ENCODE results near the gene PTGER4.
"Not testable (repeated sequence)": the region's sequence is repeated elsewhere in the genome, so short reads cannot be mapped to it uniquely, and the experiment has no call there.

The PTGER4 gene

DNA sequence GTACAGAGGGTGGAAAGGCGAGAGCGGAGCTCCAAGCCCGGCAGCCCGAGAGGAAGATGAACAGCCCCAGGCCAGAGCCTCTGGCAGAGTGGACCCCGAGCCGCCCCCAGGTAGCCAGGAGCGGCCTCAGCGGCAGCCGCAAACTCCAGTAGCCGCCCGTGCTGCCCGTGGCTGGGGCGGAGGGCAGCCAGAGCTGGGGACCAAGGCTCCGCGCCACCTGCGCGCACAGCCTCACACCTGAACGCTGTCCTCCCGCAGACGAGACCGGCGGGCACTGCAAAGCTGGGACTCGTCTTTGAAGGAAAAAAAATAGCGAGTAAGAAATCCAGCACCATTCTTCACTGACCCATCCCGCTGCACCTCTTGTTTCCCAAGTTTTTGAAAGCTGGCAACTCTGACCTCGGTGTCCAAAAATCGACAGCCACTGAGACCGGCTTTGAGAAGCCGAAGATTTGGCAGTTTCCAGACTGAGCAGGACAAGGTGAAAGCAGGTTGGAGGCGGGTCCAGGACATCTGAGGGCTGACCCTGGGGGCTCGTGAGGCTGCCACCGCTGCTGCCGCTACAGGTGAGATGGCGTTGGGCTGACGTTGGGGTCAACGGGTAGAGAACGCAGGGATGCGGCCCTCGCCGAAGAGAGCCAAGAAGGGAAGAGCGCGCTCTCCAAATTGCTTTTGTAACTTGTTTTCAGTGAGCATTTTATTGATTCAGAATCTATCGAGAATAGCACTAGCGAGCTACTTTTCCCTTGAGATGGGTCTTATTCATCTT, at the start of gene PTGER4:
TSS of gene PTGER4 (plus strand) at position 3 of the 769 bp plus-strand sequence. CDS start 1,079 bp downstream, outside the sequence.
- DNase-seq: no peak

DNA sequence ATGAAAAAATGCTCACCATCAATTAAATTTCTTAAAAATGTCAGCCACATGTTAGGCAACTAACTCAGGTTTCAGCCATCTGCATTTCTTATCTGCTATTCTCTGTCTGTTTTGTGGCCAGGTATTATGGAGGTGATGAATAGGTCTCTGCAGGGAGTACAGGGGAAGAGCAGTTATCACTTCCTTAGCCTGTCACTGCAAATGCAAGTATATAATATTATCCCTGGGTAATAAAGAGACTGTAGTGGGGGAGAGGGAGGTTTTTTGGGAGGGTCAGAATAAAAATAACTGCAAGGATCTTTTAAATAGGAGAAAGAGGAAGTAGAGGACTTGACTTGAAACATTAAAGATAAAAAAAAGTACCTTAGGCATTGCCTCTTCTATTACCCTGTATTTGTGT, 49.6 kb upstream of the PTGER4 start:
- DNase-seq: no peak

DNA sequence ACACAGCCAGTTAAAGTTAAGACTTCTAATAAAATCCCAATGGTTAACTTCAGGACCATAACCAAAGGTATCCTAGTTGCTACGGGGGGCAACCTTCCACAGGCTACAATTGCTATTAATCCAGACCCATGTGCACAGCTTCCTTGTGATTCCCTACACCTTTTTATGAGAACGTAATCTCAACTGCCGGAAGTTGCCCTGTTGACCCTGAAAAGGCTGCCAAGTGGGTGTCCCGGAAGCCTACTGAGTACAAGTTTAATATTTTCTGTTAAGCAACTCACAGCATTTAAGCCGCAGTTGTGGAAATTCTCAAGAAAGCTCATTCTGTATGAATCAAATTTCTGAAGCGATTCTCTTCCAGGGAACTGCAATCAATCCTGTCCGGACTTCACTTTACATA, 48.5 kb upstream of the PTGER4 start:
- DNase-seq: no peak

DNA sequence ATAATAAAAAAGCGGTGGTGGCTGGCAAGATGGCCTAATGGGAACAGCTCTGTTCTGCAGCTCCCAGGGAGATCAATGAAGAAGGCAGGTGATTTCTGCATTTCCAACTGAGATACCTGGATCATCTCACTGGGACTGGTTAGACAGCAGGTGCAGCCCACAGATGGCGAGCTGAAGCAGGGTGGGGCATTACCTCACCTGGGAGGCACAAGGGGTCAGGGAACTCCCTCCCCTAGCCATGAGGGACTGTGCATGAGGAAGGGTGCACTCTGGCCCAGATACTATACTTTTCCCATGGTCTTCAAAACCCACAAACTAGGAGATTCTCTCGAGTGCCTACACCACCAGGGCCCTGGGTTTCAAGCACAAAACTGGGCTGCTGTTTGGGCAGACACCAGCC, 45.6 kb upstream of the PTGER4 start:
- no peak for DNase-seq

DNA sequence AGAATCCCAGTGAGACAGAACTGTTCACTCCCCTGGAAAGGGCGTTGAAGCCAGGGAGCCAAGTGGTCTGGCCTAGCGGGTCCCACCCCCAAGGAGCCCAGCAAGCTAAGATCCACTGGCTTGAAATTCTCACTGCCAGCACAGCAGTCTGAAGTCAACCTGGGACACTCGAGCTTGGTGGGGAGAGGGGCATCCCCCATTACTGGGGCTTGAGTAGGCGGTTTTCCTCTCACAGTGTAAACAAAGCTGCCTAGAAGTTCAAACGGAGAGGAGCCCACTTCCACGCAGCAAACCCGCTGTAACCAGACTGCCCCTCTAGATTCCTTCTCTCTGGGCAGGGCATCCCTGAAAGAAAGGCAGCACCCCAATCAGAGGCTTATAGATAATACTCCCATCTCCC, 45.1 kb upstream of the PTGER4 start:
- DNase-seq: no peak

DNA sequence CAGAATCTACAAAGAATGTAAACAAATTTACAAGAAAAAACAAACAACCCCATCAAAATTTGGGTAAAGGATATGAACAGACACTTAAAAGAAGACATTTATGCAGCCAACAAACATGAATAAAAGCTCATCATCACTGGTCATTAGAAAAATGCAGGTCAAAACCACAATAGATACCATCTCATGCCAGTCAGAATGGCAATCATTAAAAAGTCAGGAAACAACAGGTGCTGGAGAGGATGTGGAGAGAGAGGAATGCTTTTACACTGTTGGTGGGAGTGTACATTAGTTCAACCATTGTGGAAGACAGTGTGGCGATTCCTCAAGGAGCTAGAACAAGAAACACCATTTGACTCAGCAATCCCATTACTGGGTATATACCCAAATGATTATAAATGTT, 40.2 kb upstream of the PTGER4 start:
- DNase-seq: not testable (repeated sequence)

DNA sequence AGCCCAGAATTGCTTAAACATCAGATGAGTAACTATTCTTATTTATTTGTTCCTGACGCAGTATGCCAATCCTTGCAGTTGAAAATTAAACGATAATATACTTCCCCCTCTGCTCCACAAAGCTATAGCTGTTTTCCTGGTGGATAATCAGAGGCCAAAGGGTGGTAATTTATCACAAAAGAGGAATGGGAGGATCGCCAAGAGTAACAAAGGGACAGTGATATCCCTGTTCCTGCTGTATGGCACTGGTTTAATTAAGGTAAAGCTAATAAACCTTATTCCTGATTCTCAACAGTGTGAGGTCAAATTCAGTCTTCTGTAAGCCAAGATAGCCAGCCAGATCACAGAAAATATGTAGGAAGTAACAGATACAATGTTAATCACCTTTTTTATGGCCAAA, 33.4 kb upstream of the PTGER4 start:
- no peak for DNase-seq

DNA sequence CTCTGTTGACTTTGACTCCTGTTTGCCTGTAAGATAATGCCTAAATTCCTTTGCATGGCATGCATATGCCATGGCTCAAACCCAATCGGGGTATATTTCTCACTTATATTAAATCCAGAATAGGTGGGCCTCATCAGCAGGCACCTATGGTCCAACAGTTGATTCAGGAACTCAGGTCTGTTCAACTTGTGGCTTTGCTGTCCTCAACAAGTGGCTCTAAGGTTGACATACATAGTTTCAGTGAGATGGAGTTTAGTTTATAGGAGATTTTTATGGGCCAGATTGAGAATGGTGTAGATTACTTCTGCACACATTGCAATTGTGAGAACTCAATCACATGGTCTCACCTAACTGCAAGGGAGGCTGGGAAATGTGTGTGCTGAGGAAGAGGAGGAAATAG, 31.6 kb upstream of the PTGER4 start:
- no peak for DNase-seq

DNA sequence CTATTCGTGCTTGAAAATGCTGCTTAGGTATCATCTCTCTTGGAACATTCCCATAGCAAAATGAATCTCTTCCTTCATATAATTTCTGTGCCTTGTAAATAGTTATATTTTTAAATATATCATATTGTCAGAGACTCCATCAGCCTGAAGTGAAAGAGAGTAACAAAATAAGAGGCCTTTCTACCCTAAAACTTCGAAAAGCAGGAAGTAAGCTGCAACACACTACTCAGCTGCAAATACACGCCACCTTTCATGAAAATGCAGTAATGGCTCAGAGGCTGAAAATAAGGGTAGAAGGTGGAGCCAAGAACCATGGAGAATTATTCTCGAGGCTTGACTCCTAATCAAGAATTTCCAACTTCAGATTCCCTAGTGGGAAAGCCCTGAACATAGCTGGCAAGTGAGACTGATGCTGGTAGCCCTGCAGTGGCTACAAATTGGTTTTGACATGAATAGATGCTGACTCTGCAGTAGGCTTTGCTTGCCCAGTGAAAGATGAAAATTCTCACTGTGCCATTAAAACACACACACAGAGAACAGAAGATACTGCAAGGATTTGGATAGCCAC, 30.2 kb upstream of the PTGER4 start:
- DNase-seq: no peak

DNA sequence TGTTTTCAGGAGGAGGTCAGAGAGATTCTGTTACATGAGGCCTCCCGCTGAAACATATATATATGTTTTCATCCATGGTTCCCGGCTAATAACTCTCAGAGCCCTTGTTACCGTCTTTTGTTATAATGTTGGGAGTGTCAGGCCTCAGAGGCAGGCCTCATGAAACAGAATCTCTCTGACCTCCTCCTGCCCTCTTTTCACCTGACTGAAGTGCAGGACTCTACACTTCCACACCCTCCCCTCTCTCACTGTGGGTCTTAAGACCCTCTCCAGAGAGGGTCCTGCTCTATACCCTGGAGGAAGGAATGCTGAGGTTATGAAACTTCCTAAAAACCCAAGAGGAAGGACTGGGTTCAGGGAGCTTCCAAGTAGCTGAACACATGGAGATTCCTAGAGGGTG, 28.5 kb upstream of the PTGER4 start:
- DNase-seq: no peak

DNA sequence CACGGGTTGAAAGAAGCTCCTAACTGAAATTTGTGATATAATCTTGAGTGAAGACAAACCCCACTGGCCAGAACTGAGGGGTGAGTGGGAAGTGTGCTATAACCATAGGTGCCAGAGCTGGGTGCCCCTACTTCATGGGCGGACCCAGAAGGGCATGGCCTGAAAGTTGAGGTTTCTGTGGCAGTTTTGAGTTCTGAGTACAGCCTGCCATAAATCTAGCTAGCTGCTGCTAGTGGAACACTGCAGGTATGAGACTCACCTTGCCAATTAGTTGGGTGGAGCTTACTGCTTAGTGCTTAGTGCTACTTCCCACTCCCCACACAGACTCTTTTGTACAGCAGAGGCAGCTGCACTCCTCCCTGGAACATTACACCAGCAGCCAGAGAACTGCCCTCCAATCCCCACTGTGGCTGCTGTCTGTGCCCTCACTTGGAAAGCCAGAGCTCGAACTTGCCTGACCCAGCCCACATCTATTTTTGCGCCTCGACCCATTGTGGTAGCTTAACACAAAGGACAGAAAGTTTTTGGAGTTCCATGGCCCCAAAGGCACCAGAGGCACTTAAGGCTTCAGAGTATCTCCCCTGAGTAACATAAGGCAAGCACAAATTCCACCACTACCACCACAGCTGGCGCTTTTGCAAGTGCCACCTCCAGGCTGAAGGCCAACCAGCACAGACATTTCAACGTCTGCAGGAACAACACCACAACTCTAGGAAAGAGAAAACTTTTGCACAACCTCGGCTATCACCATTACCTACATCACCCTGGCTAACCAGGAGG, 27.1 kb upstream of the PTGER4 start:
- DNase-seq: no peak

DNA sequence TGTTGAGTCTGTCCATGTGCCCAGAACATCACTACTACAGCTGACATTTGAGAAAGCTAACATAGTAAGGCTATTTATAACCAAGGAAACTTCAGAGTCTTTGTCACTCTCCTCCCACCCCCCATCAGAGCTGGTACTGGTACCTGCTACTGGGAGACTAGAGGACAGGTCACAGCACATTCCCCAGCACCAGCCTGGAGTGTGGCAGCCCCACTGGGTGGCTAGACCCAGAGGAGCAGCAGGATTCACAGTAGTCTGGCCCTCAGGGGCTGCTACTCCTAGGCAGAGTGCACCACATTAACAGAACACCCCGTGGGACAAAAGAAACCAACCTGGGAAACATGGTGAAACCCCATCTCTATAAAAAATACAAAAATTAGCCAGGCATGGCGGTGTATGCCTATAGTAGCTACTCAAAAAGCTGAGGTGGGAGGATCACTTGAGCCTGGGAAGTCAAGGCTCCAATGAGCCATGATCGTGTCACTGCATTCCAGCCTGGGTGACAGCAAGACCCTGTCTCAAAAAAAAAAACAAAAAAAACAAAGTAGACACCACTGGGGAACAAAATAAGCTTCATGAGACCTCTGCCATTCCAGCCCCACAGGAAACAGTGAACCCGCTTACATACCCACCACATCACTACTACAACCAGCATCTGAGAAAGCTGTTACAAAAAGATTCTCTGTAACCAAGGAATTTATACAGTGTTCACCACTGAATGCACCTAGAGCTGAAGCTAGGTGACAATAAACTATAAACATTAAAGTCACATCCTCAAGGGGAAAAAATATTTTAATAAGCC, 26.3 kb upstream of the PTGER4 start:
- DNase-seq: no peak

DNA sequence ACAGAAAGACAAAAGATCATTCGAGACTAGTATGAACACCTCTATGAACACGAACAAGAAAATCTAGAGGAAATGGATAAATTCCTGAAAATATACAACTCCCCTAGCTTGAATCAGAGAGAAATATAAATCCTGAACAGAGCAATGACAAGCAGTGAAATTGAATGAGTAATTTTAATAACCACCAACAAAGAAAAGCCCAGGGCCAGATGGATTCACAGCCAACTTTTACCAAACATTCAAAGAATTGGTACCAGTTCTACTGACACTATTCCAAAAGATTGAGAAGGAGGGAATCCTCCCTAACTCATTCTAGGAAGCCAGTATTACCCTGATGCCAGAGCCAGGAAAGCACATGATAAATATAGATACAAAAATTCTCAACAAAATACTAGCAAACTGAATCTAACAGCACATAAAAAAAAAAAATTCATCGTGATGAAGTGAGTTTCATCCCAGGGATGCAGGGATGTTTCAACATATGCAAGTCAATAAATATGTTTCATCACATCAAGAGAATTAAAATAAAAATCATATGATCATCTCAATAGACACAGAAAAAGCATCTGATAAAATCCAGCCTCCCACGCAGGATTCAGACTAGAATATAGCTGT, 25.2 kb upstream of the PTGER4 start:
- DNase-seq: no peak

DNA sequence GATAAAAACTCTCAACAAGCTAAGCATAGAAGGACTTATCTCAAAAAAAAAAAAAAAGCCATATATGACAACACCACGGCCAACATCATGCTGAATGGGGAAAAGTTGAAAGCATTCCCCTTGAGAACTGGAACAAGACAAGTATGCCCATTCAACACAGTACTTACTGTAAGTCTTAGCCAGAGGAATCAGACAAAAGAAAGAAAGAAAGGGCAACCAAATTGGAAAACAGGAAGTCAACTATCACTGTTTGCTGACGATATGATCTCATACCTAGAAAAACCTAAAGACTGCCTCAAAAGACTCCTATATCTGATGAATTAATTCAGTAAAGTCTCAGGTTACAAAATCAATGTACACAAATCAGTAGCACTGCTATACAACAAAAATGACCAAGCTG, 24.6 kb upstream of the PTGER4 start:
- no peak for DNase-seq

DNA sequence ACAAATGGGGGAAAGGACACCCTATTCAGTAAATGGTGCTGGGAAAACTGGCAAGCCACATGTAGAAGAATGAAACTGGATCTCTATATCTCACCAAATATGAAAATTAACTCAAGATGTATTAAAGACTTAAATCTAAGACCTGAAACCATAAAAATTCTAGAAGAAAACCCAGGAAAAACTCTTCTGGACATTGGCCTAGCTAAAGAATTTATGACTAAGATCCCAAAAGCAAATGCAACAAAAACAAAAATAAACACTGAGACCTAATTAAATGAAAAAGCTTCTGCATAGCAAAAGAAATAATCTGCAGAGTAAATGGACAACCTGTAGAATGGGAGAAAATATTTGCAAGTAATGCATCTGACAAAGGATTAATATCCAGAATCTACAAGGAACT, 23.6 kb upstream of the PTGER4 start:
- DNase-seq: not testable (repeated sequence)

DNA sequence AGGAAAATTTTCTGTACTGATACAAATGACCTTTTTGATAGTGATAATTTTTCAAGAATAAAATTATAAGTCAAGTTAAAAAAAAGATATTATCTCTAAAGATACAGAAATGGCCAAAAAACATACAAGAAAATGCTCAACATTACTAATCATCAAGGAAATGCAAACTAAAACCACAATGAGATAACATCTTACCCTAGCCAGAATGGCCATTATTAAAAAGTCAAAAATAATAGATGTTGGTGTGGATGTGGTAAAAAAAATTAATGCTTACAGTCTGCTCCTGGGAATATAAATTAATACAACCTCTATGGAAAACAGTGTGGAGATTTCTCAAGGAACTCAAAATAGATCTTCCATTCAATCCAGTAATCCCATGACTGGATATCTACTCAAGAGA, 22.9 kb upstream of the PTGER4 start:
- no peak for DNase-seq

DNA sequence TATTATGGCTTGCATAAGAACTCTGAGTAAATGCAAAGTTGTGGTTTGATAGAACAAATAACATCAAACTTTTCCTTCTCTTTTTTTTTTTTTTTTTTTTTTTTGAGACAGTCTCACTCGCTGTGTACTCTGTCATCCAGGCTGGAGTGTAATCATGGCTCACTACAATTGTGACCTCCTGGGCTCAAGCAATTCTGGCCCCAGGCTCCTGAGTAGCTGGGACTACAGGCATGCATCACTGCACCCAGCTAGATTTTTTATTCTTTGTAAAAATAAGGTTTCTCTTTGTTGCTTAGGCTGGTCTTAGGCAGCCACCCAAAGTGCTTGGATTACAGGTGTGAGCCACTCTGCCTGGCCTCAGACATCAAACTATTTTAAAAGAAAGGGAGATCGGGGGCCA, 19.0 kb upstream of the PTGER4 start:
- DNase-seq: no peak

DNA sequence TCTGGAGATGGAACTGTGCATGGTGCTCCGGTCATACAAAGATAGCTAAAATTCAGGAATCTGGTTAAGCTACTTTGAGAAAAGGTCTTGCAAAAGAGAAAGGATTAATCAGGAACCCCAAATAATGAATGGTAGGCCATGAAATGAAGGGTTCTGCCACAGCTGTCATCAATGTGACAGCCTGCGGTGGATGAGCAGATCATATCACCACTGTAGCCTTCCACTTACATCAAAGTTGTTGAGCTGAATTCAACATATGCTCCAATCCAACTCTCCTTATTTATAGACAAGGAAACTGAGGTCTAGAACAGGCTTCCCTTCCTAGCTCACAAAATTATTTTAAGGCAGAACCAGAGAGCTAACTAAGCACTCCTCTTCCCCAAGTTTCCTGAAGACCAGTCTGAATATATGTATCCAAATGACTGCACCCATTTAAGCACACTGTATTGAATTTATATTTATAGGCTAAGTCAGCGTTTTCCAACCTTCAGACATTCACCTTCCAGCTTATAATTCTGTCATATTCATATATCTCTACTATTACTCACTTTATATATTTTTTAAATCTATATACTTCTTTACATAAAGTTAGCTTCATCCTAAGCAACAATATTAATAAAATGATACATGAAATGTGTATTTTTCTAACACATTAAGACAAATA, 13.9 kb upstream of the PTGER4 start:
- DNase-seq: no peak

DNA sequence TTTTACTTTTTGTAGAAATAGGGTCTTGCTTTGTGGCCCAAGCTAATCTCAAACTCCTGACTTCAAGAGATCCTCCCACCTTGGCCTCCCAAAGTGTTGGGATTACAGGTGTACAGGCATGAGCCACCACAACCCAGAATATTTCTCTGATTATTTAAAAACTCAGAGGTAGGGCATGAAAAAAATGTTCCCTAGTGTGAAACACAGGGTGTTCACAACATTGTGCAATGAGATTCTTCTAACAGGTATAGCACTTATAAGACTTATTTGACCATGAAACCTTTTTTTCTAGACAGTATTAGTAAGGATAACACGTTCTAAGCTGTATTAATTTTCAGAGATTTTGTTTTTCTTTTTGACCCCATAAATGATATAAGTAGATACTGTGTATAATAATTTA, 13.1 kb upstream of the PTGER4 start:
- no peak for DNase-seq

DNA sequence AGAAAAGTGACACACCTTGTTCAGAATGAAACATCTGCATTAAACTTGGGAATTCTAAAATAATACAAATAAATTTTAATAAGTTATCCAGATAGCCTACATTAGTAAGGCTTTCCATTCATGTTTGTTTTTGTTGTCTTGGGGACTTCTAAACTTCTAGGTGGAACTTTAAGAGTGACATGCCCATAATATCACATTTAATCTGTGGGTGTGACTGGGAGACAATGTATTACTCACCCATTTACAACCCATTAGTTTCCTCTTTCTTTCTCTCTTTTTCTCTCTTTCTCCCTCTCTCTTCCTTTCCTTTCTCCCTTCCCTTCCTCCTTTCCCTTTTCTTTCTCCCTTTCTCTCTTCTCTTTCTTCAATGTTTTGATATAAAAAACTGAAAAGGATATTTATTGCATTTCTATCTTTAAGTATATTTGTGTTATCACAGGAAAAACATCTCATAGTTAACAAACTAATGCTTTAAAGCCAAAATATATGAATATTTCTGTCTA, 12.5 kb upstream of the PTGER4 start:
- no peak for DNase-seq

DNA sequence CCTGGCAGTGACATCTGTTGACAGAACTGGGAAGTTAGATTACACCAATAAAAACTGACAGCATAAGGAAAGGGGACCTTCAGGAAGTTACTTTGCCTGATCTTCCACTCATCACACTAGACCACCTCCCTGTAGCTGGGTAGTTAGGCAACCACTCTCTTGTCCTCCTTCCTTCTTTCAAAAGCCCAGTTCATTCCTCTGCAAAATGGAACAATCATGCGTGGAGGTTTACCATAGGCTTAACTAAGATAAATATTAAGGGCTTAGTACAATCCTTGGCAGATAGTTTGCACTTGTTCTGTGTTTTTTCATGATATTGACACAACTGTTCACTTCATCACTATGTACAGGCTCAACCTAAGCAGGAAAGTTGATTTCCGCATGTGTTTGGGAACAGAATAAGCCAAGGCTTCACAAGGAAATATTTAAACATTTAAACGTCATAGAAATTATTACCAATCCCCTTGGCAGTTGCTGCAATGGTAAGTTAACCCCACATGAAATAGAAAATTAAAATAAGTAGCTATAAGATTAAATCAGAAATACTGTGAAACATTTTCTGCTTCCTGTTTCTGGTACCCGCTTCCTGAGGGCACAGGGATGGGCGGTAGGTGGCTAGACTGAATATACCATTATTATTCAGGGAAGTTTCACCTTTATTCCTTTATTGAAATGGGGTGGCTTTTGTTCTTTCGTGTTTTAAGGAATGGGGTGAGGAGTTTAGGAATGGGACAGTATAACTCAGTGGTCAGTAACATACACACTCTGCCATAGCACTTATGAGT, 9.9 kb upstream of the PTGER4 start:
- no peak for DNase-seq

All from NCI-H1436 treated with DMSO at 0.1 percent for 48 hours (cell line).